Kidney (tissue), 14 donors: Measurements from ENCODE around the gene TERC. TPM values are rescaled to one million over a fixed set of nuclear protein-coding genes. Genes with fewer than 3 reads are reported as not detected.

Experiments
- DNase-seq, 5 donors: peaks; one replicate each; pipeline ENCODE4 v3.0.0-alpha.2; 2013 to 2020
- FAIRE-seq: peaks from 2 replicates; lab custom pipeline; 2012; peaks lifted over from hg19 to GRCh38; lab: Jason Lieb, UNC
- H3K27ac ChIP-seq, 2 donors: one replicate each; pipeline ENCODE4 v1.7.0; 2013; ENCODE audit warnings: low read depth in 2 of 2, low read length in 2 of 2, inconsistent platforms in 1 of 2
- H3K27me3 ChIP-seq: one replicate; pipeline ENCODE4 v1.7.1; 2013; ENCODE audit warnings: low read length, inconsistent platforms; ENCODE audit not compliant: control insufficient read depth, insufficient read depth
- H3K36me3 ChIP-seq, 3 donors: one replicate each; pipeline versions ENCODE4 v1.7.0 to v1.7.1; 2013; ENCODE audit warnings: low read length in 3 of 3, control low read depth in 1 of 3, inconsistent platforms in 1 of 3; ENCODE audit not compliant: insufficient read depth in 3 of 3, control insufficient read depth in 2 of 3
- H3K4me1 ChIP-seq, 3 donors: one replicate each; pipeline versions ENCODE4 v1.7.0 to v1.7.1; 2013; ENCODE audit warnings: low read length in 3 of 3, inconsistent platforms in 1 of 3, low read depth in 1 of 3; ENCODE audit not compliant: control insufficient read depth in 2 of 3, insufficient read depth in 2 of 3
- H3K4me3 ChIP-seq, 3 donors: one replicate each; pipeline versions ENCODE4 v1.7.0 to v1.8.1; 2013; ENCODE audit warnings: low read length in 3 of 3, control low read depth in 1 of 3, inconsistent platforms in 1 of 3
- H3K9ac ChIP-seq, 3 donors: one replicate each; pipeline versions ENCODE4 v1.7.0 to v1.7.1; 2013; ENCODE audit warnings: low read length in 3 of 3, control low read depth in 1 of 3, inconsistent platforms in 1 of 3
- H3K9me3 ChIP-seq, 3 donors: one replicate each; pipeline versions ENCODE4 v1.7.0 to v1.7.1; 2013; ENCODE audit warnings: low read length in 3 of 3, control low read depth in 1 of 3, inconsistent platforms in 1 of 3; ENCODE audit not compliant: control insufficient read depth in 2 of 3, insufficient read depth in 1 of 3
- CTCF ChIP-seq: IDR thresholded peaks from 3 replicates; pipeline ENCODE4 v1.5.1; 2012; ENCODE audit warnings: mild to moderate bottlenecking, moderate library complexity, borderline replicate concordance; ENCODE audit not compliant: insufficient read depth; ENCODE audit errors: extremely low read depth
- intact Hi-C: fragments of 100-400 bp; cut with DNase I; formaldehyde crosslinking; loops from one replicate; pipeline ENCODE4 v1.11.1; 2022
- polyA plus RNA-seq: library from polyadenylated mRNA; stranded (reverse); fragments of 350-450 nt; fragmentation: Illumina TruSeq; extraction: RNeasy Lipid Tissue Mini Kit (QIAGEN cat#74804); gene quantifications from one replicate; pipeline ENCODE4 v1.2.3, GENCODE V29; 2014; ENCODE audit warnings: low read depth, low replicate concordance; ENCODE audit not compliant: insufficient read depth
- total RNA-seq: library from RNA; stranded (reverse); fragmentation: NEBNext Ultra II Directional; extraction: Animal tissue kit (Norgen Biotek cat#: 25700); gene quantifications from one replicate; pipeline ENCODE4 v1.2.1, GENCODE V29; 2021
- donor health status: control.
- donor health status: control.
- donor health status: control.
- donor health status: control.
- donor health status: control.
- donor health status: DM: yes; HTN: yes; CAD: no.
- donor health status: Normal renal cell carcinoma (clear cell type).

Gene TERC
- total and polyA plus RNA-seq, 2 donors from 2014 or later: 2.1 TPM; not detected in 1

- DNase-seq (no peak), FAIRE-seq (no peak)
- H3K36me3 ChIP-seq: no peaks in the 10 kb centered on the region
- no peaks in the 10 kb centered on the region for H3K4me1 ChIP-seq
- H3K4me3 ChIP-seq: no peak overlapping the region
- no peaks in the 10 kb centered on the region for H3K9me3 ChIP-seq
- no peak for TF ChIP-seq CTCF
- no peak overlapping the region for H3K9ac ChIP-seq
- no peaks in the 10 kb centered on the region for H3K27me3 ChIP-seq
- no peak overlapping the region for H3K27ac ChIP-seq
- intact Hi-C loops: no loop called here
Observed at GRCh38 chr3:169751875-169752274, 13.0 kb downstream of the TERC start.

GRCh38 chr3:169750665-169751064, 14.2 kb downstream of the TERC start:
- Histone ChIP-seq H3K9ac (no peak overlapping the region), H3K4me3 (no peak overlapping the region), H3K27ac (no peak overlapping the region), H3K4me1 (no peaks in the 10 kb centered on the region), H3K9me3 (no peaks in the 10 kb centered on the region), H3K36me3 (no peaks in the 10 kb centered on the region), H3K27me3 (no peaks in the 10 kb centered on the region)
- intact Hi-C loops: no loop called here
- DNase-seq (no peak), FAIRE-seq (no peak)
- TF ChIP-seq CTCF: no peak

GRCh38 chr3:169748670-169749069, 16.2 kb downstream of the TERC start:
- Histone ChIP-seq H3K9me3 (no peaks in the 10 kb centered on the region), H3K27ac (no peak overlapping the region), H3K4me1 (no peaks in the 10 kb centered on the region), H3K4me3 (no peak overlapping the region), H3K36me3 (no peaks in the 10 kb centered on the region), H3K27me3 (no peaks in the 10 kb centered on the region), H3K9ac (no peak overlapping the region)
- no peak for DNase-seq
- intact Hi-C loops: no loop called here
- no peak for FAIRE-seq
- TF ChIP-seq CTCF: no peak

GRCh38 chr3:169746924-169747323, 17.9 kb downstream of the TERC start:
- no peak overlapping the region for H3K4me3 ChIP-seq
- H3K27me3 ChIP-seq: no peaks in the 10 kb centered on the region
- peaks cover 0 to 3% (median 0%) of the 10 kb centered on the region in 3 donors for H3K4me1 ChIP-seq
- intact Hi-C loops: no loop called here
- no peak overlapping the region for H3K9ac ChIP-seq
- FAIRE-seq: no peak
- no peak for DNase-seq
- no peaks in the 10 kb centered on the region for H3K9me3 ChIP-seq
- no peak for TF ChIP-seq CTCF
- H3K36me3 ChIP-seq: no peaks in the 10 kb centered on the region
- no peak overlapping the region for H3K27ac ChIP-seq
